Measurements from ENCODE around the gene SLC6A9. TPM values are rescaled to one million over a fixed set of nuclear protein-coding genes. Genes with fewer than 3 reads are reported as not detected.

Gene SLC6A9
- total RNA-seq, 1 donor from 2014 or later: 5.6 TPM

- DNase-seq (ENCODE audit: low spot score): no peak
These were observed 29.1 kb downstream of the SLC6A9 start for GRCh38 chr1:44002165-44002564.

DNA sequence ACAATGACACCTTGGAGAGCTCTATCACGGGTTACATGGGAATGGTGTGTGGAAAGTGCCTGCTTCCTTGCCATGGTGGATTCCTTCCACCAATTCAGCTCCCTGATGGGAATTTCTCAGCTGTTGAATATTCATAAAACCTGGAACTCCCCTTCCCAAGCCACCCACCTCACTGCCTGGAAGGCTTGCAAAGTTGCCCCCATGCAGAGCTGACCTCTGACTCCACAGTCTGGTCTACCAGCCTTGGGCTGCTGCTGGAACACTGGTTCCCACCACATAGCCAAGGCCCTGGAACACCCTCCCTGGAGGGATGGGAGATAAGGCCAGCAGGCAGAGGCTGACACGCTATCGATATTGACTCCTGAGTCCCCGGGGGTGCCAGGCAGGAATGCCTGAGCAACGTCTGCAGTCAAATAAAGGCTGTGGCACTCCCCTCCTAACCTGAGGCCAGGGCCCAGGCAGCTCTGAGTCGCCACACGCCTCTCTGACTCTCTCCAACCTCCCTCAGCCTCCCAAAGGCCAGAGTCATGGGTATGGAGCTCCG lies 31.1 kb downstream of the SLC6A9 start:
- no peak for DNase-seq (ENCODE audit: low spot score)

DNA sequence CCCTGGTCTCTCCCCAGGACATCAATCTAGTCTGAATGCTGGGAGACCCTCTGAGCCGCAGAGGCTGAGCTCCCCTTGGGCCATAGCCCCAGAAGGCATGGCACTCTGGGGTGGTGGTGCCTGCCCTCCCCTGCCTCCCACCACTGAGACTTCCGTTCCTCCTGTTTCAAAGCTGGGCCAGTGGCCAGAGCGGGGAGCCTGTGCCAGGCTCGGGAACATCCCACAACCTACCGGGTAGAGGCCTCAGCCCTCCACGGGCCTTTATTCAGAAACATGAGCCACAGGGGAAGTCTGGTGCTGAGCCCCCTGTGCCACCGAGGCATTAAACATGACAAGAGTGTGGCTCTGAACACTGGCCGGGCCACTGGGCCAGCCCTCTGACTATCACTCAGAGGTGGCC lies 31.8 kb downstream of the SLC6A9 start:
- DNase-seq (ENCODE audit: low spot score): no peak

DNA sequence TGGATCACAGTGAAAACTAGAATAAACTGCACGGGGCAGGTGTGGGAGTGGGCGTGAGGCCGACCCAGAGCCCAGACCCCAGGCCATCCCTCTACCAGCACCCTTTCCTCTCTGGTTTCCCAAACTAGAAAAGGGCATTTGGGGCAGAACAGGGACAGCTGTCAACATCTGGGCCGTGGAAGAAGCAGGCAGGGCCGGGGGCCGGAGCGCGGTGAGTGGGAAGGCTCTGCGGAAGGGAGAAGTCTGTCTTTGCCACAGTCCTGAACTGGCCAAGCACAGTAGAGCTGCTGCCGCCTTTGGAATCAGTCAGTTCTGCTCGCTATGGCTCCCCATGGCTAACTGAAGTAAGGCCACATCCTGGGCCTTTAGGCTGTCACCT lies 33.3 kb downstream of the SLC6A9 start:
- DNase-seq (ENCODE audit: low spot score): no peak

DNA sequence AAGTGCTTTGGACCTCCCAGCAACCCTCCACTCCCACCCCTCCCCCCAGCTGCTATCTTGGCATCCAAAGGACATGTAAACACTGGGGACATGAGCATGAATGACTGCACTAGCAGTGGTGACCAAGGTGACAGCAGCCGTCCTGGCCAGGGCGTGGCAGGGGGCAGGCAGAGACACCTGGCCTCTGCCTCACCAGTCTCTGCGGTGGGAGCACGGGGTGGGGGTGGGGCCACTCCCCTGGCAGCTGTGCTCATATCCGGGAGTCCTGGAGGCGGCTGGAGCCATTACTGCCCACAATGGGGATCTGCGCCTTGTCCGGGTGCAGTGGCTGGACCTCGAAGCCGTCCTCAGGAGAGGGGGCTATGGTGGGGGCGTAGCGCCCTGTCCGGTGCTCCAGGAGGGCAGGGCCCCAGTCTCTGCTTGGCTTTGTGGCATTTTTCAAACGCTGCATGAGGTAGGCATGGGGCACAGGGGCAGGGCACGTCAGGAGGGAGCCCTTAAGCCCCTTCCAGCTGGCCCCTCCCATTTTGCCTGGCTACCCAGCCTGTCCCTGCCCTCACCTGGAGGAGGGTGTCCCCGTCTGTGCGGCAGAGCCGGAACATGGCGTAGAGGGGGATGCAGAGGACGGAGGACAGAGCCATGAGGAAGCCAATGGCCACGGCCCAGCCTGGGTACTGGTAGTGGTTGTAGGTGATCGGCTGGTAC lies 33.8 kb downstream of the SLC6A9 start:
- DNase-seq (ENCODE audit: low spot score): no peak

- no peak for DNase-seq (ENCODE audit: low spot score)
These were observed 34.5 kb downstream of the SLC6A9 start for GRCh38 chr1:43996733-43997115.

- no peak for DNase-seq (ENCODE audit: low spot score)
These were observed 35.1 kb downstream of the SLC6A9 start for GRCh38 chr1:43995984-43996732.

- DNase-seq (ENCODE audit: low spot score): no peak
These were observed 36.2 kb downstream of the SLC6A9 start for GRCh38 chr1:43994794-43995790.

DNA sequence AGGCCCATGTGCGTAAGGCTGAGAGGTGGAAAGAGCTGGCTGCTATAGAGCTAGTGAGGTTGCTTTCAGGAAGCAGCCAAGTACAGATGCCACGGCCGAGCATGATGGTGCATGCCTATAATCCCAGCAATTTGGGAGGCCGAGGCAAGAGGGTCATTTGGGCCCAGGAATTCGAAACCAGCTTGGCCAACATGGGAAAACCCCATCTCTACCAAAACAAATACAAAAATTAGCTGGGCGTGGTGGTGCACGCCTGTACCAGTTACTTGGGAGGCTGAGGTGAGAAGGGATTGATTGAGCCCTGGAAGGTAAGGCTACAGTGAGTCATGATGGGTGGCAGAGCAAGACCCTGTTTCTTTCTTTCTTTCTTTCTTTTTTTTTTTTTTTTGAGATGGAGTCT lies 37.2 kb downstream of the SLC6A9 start:
- no peak for DNase-seq (ENCODE audit: low spot score)

DNA sequence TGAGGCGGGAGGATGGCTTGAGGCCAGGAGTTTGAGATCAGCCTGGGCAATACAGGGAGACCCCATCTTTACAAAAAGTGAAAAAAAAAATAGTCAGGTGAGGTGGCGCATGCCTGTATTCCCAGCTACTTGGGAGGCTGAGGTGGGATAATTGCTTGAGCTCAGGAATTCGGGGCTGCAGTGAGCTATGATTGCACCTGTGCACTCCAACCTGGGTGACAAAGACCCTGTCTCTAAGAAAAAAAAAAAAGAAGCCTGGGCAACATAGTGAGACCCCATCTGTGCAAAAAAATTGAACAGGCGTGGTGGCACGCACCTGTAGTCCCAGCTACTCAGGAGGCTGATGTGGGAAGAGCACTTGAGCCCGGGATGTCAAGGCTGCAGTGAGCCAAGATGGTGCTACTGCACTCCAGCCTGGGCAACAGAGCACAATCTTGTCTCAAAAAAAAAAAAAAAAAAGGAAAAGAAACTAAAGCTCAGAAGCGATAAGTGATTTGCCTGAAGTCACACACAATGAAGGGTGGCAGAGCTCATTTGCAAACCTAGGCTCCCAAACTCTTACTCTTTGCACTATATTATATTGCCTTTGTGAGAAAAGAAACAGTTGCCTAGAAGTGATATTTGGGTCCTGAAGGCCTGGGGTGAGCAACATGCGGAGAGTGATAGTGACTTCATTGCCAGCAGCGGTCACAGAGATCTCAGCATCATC lies 37.9 kb downstream of the SLC6A9 start:
- no peak for DNase-seq (ENCODE audit: low spot score)

DNA sequence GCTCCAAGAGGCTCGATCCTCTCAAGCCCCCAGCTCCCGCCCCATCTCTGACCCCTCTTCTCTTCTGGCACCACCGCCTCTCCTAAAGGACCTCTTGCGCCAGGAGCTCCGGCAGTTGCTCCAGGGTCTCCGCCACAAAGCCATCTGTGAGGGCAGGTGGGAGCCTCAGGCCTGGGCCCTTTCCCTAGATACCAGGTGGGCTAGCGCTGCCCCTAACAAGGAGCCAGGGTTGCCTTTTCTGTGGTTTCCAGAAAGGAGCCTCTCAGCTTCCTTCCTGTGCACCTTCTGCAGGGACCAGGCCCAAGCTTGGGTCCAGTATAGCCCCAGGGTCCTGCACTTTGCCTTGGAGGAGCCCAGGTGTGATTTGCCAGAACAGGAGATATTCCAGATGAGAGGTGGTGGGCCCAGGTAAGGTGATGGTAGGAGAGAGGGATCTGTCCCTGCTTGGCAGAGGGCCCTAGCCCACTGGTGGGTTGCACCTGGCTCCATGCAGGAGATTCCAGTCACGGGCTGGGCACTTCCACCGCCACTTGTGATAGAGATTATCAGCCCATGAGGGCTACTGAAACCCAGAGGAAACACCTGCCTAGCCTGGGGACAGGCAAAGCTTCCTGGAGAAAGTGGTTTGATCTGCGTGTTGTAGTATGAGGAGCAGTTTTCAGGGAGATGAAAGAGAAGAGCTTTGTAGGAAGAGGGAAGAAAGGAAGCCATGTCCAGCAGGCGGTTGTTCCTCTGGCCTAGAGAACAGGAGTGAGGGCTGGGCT lies 38.8 kb downstream of the SLC6A9 start:
- DNase-seq (ENCODE audit: low spot score): no peak

DNA sequence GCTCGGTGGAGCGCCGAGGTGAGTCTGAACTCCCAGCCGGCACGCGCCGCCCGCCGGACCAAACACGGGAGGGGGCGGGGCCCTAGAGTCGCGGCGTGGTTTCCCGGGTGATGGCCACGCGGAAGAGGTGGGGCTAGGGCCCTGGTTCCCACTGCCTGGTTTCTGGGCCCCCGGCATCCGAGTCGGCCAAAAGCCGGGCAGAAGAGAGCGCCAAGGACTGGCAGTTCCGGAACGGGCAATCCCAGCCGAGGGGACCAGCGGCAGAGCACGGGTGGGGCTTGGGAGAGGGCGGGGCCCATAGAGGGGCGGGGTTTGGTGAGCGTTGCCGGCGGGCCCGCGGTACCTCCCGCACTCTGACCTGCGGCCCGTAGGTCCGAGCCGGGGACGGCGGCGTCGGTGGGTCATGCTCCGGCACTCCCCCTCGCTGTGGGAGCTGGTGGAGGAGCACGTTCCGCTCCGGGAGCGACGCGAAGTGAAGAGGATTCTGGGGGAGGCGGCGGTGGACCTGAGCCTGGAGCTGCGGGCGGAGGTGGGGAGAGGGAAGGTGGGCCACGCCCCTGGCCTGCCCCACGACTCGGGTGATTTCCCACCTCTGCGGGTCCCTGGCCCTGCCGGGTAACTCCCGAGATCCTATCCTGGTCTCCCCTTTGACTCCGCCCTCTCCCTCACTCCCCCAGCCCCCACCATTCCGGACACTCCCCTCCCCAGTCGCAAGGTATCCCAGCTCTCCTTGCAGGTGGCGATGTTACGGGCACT lies 39.6 kb downstream of the SLC6A9 start, which contains the start of gene CCDC24:
Gene CCDC24 (plus strand): TSS at position 124 of the 756 bp plus-strand sequence. CDS start 280 bp downstream, at position 404.
- peak; percentile 85 for DNase-seq (ENCODE audit: low spot score)

GRCh38 chr1:43991200-43991475 lies 40.1 kb downstream of the SLC6A9 start:
- no peak for DNase-seq (ENCODE audit: low spot score)

- no peak for DNase-seq (ENCODE audit: low spot score)
These were observed 40.7 kb downstream of the SLC6A9 start for GRCh38 chr1:43990271-43991199.

- DNase-seq (ENCODE audit: low spot score): no peak
These were observed 43.9 kb downstream of the SLC6A9 start for GRCh38 chr1:43987159-43987902.

DNA sequence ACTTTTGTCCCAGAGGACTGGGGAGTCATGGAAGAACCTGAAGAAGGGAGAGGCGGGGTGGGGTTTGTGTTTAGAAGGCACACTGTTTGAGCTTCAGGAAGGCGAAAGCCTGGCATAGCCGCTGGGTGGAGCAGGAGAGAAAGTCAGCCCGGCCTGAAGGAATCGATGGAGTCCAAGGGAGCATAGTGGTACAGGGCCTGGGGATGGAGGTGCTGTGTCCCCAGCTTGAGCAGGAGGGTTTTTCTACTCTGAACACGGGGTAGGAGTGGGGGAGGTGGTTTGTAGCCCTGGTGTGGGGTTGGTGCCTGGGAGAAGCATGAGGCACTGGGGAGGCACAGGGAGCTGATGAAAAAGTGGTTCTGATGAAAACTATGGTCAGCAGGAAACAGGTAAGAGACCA lies 44.5 kb downstream of the SLC6A9 start:
- DNase-seq (ENCODE audit: low spot score): no peak

DNA sequence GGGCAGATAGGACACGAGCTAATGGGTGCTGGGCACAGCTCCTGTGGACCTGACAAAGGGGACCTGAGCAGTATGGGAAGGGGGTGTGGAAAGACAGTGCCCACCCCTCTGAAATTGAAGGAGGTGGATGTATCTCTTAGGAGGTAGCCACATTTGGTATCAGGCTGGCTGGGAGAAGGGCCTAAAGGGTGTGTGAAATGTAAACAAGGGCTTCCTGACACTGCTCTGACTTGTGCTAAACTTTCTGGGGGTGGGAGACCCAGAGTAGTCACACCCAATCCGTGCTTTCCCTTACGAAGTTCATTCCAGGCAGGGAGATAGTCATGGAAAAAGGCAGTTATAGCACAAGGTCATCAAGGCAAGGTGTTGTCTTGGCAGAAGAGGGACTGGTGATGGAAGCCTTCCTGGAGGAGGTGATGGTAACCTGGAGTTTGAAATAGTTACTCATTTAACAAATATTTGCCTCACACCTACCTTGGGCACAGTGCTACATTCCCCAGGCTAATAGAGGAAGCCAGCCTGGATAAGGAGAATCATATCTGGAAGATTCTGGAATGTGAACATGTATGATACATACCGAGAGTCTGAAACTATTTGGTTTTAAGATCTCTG lies 45.2 kb downstream of the SLC6A9 start:
- no peak for DNase-seq (ENCODE audit: low spot score)

DNA sequence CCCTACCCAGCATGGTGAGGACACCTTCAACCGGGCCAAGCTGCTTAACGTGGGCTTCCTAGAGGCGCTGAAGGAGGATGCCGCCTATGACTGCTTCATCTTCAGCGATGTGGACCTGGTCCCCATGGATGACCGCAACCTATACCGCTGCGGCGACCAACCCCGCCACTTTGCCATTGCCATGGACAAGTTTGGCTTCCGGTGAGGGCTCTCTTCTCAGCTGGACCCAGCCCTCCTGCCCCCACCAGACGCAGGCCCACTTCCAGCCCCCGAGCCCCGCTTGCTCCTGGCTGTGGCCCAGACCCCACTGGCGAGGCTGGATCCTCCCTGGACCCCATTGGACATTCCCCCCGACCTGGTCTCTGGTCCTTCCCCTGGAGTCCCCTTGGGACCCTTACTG lies 46.4 kb downstream of the SLC6A9 start:
- no peak for DNase-seq (ENCODE audit: low spot score)

Data from mucosa of gallbladder (tissue), 1 donor.